Heart left ventricle (tissue), 16 donors: Measurements from ENCODE around the gene PGAM2. TPM values are rescaled to one million over a fixed set of nuclear protein-coding genes. Genes with fewer than 3 reads are reported as not detected.

Source experiments
- ATAC-seq, 4 donors: fragments of 200-7000 bp; cut with Tn5 transposase; one replicate each; pipeline ENCODE4 v1.9.1; 2020 to 2022; ENCODE audit warnings: moderate library complexity in 4 of 4, mild to moderate bottlenecking in 3 of 4, moderate number of reproducible peaks in 1 of 4
- DNase-seq, 5 donors: peaks; one replicate each; pipeline ENCODE4 v3.0.0-alpha.2; 2020
- H3K27ac ChIP-seq, 12 donors: fragments of 200-600 bp; sonication (generic) in 4 of 12; one replicate each; pipeline versions ENCODE4 v1.5.0 to v1.8.0; 2016 to 2022; ENCODE audit warnings: mild to moderate bottlenecking in 2 of 12
- H3K27me3 ChIP-seq, 9 donors: fragments of 200-600 bp; sonication (generic) in 2 of 9; one replicate each; pipeline versions ENCODE4 v1.5.1 to v1.8.0; 2016 to 2022; ENCODE audit warnings: mild to moderate bottlenecking in 3 of 9
- H3K36me3 ChIP-seq, 9 donors: fragments of 200-600 bp; sonication (generic) in 2 of 9; one replicate each; pipeline versions ENCODE4 v1.5.0 to v1.8.0; 2018 to 2022; ENCODE audit warnings: mild to moderate bottlenecking in 2 of 9
- H3K4me1 ChIP-seq, 12 donors: fragments of 200-600 bp; sonication (generic) in 4 of 12; one replicate each; pipeline versions ENCODE4 v1.5.0 to v1.8.0; 2016 to 2022; ENCODE audit warnings: mild to moderate bottlenecking in 3 of 12
- H3K4me3 ChIP-seq, 12 donors: fragments of 200-600 bp; sonication (generic) in 4 of 12; one replicate each; pipeline versions ENCODE4 v1.5.0 to v1.8.0; 2017 to 2022; ENCODE audit warnings: mild to moderate bottlenecking in 9 of 12, moderate library complexity in 4 of 12
- H3K9me3 ChIP-seq, 12 donors: fragments of 200-600 bp; sonication (generic) in 4 of 12; one replicate each; pipeline versions ENCODE4 v1.5.0 to v1.8.0; 2016 to 2022; ENCODE audit warnings: mild to moderate bottlenecking in 1 of 12
- POLR2A ChIP-seq, 2 donors: fragments of 450-650 bp; IDR thresholded peaks; one replicate each; pipeline ENCODE4 v1.6.1; 2017; ENCODE audit warnings: antibody characterized with exemption in 2 of 2, mild to moderate bottlenecking in 2 of 2, moderate library complexity in 2 of 2
- WGBS, 4 donors: extraction: QIAGEN DNeasy Blood & Tissue Kit in 2 of 4; methylation state at CpG; one replicate each; pipeline versions ENCODE4 v1.1.5 to v1.1.7; 2013 to 2018; 5-methylcytosine and 5-hydroxymethylcytosine counted together
- intact Hi-C, 10 donors: fragments of 100-400 bp; cut with DNase I; formaldehyde crosslinking; loops; one replicate each; pipeline versions ENCODE4 v1.11.1 to v1.14.2; 2022
- polyA plus RNA-seq, 2 donors: library from polyadenylated mRNA; stranded (reverse); fragments of 200-250 nt; gene quantifications; one replicate each; pipeline ENCODE4 v1.2.3, GENCODE V29; 2013
- total RNA-seq, 9 donors: library from RNA; depleted of rRNA in 2 of 9; stranded (reverse); fragments of >200 nt in 2 of 9; fragmentation: NEBNext Ultra II Directional in 3 of 9; extraction: Animal tissue kit (Norgen Biotek cat#: 25700) in 3 of 9; gene quantifications; one replicate each; pipeline versions ENCODE4 v1.1.0 to v1.2.4, GENCODE V29; 2016 to 2023
- TF ChIP-seq, protein P1 (sequence below), 12 donors: fragments of 200-600 bp; sonication (generic) in 4 of 12; IDR thresholded peaks; one replicate each; pipeline versions ENCODE4 v1.5.0 to v1.8.0; 2018 to 2022; ENCODE audit warnings: antibody characterized with exemption in 12 of 12, mild to moderate bottlenecking in 5 of 12
- donor health status: ischemic (EF 13 %, LVEDD 7.1; RV severe dilation, severe dysfunction).
- donor health status: healthy with polysubstance abuse.
- donor health status: DM: no; HTN: yes; CAD: no.
- donor health status: DM: no; HTN: no; CAD: no.
- donor health status: ischemic (EF 25% LVEDD 6.9; RV normal size, moderate dysfunction).
- donor health status: ischemic (EF 25% LVEDD 5.7; RV mildly dilated, moderate dysfunction).
- donor health status: healthy.
- donor health status: DM: yes; HTN: yes; CAD: no.
- donor health status: ischemic (EF 35%, LVEDD 5.7; RV mildly dilated, moderate dysfunction).
- donor health status: nonischemic (EF 11% LVEDD 7.7; RV severe dilation, severe dysfunction).
- donor health status: DM: yes; HTN: yes; CAD: no.
- donor health status: PGD.
- donor health status: ischemic (EF 29% LVEDD 5.4; RV normal size, mild dysfunction).
- donor health status: nonischemic (EF 23%, LVEDD 6.1; RV moderate dilation, normal function).

PGAM2 gene
- total and polyA plus RNA-seq, 11 donors, result 242 to 2,064 (median 555) TPM

DNA sequence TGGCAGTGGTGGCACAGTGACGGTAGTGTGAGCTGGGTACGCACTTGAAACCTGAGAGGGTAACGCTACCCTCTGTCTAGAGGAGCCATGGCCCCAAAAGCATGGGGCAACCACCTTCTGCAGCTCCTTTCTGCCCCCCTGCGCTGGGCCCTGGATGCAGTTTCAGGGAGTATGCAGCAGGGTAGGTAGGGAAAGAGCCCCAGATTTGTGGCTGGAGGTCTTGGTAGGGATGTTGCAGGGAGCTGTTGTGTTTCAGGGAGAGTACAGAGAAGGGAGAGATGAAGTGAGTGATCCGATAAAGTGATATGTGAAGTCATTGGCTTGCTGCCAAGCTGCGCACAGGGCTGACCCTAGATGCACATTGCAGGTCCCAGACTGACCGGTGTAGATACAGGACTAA is 2.7 kb upstream of the PGAM2 start:
- DNase-seq, result peak in 1 of 5 donors; percentile 43
- WGBS, 4 donors, result 63 to 67% (median 65%) methylated on average over 7 of the region's 7 CpGs
- Histone ChIP-seq H3K9me3 (no peaks in the 10 kb centered on the region), H3K36me3 (peaks cover 0 to 10% (median 4%) of the 10 kb centered on the region in 9 donors), H3K4me3 (no peak overlapping the region), H3K27ac (no peak overlapping the region), H3K27me3 (no peaks in the 10 kb centered on the region), H3K4me1 (peaks cover 8 to 75% (median 43%) of the 10 kb centered on the region in 12 donors)
- TF ChIP-seq, protein P1, sequence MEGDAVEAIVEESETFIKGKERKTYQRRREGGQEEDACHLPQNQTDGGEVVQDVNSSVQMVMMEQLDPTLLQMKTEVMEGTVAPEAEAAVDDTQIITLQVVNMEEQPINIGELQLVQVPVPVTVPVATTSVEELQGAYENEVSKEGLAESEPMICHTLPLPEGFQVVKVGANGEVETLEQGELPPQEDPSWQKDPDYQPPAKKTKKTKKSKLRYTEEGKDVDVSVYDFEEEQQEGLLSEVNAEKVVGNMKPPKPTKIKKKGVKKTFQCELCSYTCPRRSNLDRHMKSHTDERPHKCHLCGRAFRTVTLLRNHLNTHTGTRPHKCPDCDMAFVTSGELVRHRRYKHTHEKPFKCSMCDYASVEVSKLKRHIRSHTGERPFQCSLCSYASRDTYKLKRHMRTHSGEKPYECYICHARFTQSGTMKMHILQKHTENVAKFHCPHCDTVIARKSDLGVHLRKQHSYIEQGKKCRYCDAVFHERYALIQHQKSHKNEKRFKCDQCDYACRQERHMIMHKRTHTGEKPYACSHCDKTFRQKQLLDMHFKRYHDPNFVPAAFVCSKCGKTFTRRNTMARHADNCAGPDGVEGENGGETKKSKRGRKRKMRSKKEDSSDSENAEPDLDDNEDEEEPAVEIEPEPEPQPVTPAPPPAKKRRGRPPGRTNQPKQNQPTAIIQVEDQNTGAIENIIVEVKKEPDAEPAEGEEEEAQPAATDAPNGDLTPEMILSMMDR (IDR thresholded peaks at IDR 0.05), result no peak
- TF ChIP-seq POLR2A (IDR thresholded peaks at IDR 0.05), result no peak
- ATAC-seq, result no peak
- intact Hi-C loops, result no loop called here

DNA sequence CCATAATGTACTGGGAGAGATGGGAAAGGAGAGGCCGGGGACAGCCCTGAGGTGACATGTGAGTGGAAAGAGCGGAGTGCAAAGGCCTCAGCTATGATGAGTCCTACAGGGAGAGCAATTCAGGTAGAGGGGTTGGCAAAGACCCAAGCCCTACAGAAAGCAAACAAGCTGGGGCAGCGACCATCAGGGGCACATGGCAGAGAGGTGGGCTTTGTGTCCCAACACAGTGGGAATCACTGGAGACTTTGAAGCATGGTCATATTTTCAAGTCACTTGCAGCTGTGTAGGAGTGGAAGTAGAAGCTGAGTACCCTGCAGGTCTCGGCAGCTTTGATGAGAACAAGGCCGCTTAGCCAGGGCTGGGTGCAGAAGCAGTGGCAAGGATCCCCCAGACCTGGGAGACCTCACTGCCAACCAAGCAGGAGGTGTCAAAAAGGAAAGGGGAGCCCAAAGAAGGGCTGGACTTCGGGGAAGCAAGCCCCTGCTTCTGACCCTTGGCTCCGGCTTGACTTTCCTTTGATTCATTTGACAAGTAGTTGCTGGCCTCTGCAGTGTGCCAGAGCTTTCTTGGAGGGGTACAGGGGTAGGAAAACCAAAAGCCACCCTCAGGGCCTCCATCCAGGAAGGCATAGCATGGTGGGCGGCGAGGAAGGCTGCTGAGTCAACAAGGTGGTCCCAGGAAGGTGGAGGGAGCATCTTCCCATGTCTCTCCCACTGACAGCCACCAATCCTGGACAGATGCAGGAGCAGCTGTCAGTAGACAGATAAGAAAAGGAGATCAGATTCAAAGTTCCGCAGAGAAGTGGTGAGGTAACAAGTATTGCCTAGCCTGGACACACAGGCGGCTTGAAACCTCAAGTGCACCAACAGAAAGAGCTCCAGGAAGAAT is 1.9 kb upstream of the PGAM2 start:
- intact Hi-C loops, result no loop called here
- H3K36me3 ChIP-seq, result peaks cover 0 to 5% (median 0%) of the 10 kb centered on the region in 9 donors
- ATAC-seq (no peak), DNase-seq (peak in 1 of 5 donors; percentile 22)
- H3K9me3 ChIP-seq, result no peaks in the 10 kb centered on the region
- no peaks in the 10 kb centered on the region for H3K27me3 ChIP-seq
- no peak overlapping the region for H3K4me3 ChIP-seq
- H3K27ac ChIP-seq, result no peak overlapping the region
- TF ChIP-seq, protein P1 (IDR thresholded peaks at IDR 0.05), result no peak
- no peak for TF ChIP-seq POLR2A (IDR thresholded peaks at IDR 0.05)
- peaks cover under 1 to 75% (median 41%) of the 10 kb centered on the region in 12 donors for H3K4me1 ChIP-seq
- 84 to 87% (median 86%) methylated on average over 11 of the region's 11 CpGs for WGBS, 4 donors

DNA sequence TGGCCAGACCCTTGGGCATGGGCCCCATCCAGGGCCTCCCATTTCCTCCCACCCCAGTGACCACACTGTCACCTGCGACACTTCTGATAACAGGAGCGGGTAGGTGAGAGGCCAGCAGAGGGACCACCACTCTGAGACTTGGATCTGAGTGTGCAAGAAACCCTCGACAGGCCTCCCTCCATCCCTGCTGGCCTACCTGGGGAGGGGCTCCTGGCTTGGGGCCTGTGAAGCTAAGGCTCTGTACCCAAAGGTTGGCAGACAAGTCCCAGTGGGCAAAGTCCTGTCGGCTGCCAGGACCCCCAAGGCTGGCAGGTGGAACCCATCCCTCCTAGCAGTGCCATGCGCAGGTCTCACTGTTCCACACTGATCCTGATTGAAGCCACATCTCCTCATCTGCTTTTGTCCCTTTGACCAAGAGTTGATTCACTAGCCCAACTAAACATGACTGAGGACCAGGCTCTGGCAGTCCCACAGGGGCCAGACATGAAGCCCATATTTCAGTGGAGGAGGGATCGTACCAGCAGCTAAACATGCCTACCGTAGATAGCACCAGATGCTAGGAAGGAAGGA is 1.2 kb upstream of the PGAM2 start:
- 70 to 79% (median 73%) methylated on average over 7 of the region's 7 CpGs for WGBS, 4 donors
- Histone ChIP-seq H3K4me1 (peaks cover 0 to 75% (median 35%) of the 10 kb centered on the region in 12 donors), H3K9me3 (no peaks in the 10 kb centered on the region), H3K4me3 (no peak overlapping the region), H3K36me3 (peaks cover 0 to 13% (median 6%) of the 10 kb centered on the region in 9 donors), H3K27me3 (no peaks in the 10 kb centered on the region), H3K27ac (peak overlapping the region in 7 of 12 donors; percentile 48 to 88 (median 79))
- ATAC-seq (no peak), DNase-seq (peak in 1 of 5 donors; percentile 54)
- intact Hi-C loops, result no loop called here
- no peak for TF ChIP-seq POLR2A (IDR thresholded peaks at IDR 0.05)
- TF ChIP-seq, protein P1 (IDR thresholded peaks at IDR 0.05), result no peak

DNA sequence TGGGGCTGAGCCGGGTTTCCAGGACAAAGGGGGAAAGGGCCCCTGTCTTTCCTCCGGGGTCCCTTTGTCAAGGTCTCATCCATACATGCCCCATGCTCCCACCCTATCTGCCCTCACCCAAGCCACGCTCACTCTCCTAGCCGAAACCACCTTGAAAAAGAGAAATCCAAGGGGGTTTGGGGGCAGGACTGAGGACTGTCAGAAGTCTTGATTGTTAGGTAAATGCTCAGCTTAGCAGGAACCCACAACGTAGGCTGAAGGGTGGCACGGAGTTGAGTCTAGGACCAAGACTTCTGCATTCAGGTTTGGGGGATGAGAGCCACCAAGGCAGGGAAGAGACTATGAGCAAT is 719 bp upstream of the PGAM2 start:
- 45 to 50% (median 48%) methylated on average over 6 of the region's 6 CpGs for WGBS, 4 donors
- H3K4me3 ChIP-seq, result no peak overlapping the region
- TF ChIP-seq POLR2A (IDR thresholded peaks at IDR 0.05), result no peak
- TF ChIP-seq, protein P1 (IDR thresholded peaks at IDR 0.05), result no peak
- H3K36me3 ChIP-seq, result peaks cover 0 to 18% (median 8%) of the 10 kb centered on the region in 9 donors
- no peaks in the 10 kb centered on the region for H3K9me3 ChIP-seq
- no peaks in the 10 kb centered on the region for H3K27me3 ChIP-seq
- intact Hi-C loops, result no loop called here
- H3K4me1 ChIP-seq, result peaks cover 0 to 72% (median 32%) of the 10 kb centered on the region in 12 donors
- DNase-seq (no peak), ATAC-seq (no peak)
- peak overlapping the region in 11 of 12 donors; percentile 35 to 88 (median 77) for H3K27ac ChIP-seq
